ENCODE measurements around the gene MCF2L.
"Not testable (repeated sequence)": the region's sequence is repeated elsewhere in the genome, so short reads cannot be mapped to it uniquely, and the experiment has no call there.

The MCF2L gene

GRCh38 chr13:113052206-113052605 is 83.2 kb downstream of the MCF2L start:
- no peak for DNase-seq

- DNase-seq, result no peak
These were observed 84.0 kb downstream of the MCF2L start for GRCh38 chr13:113052971-113053370.

DNA sequence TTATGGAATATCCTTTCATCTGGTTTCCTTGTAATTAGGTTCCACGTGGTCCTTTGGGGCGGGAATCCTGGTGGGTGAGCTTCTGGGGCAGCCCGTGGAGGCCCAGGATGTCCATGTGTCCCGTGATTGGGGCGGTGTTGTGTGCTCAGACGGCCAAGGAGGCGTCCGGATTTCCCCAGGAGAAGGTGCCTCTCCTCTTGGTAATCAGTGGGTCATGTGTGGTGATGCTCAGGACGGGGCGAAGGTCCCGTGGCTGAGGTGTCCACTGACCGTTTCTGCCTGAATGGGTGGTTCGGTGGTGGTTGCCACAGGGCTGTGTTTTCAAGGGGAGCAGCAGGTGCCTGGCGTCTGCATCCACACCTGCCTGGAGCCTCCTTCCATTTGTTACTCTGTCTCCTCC is 84.4 kb downstream of the MCF2L start:
- DNase-seq, result no peak

GRCh38 chr13:113053801-113054604 is 85.0 kb downstream of the MCF2L start:
- no peak for DNase-seq

GRCh38 chr13:113057084-113057483 is 88.1 kb downstream of the MCF2L start:
- DNase-seq, result no peak

- DNase-seq, result not testable (repeated sequence)
These were observed 88.5 kb downstream of the MCF2L start for GRCh38 chr13:113057559-113057958.

- DNase-seq, result no peak
These were observed 89.3 kb downstream of the MCF2L start for GRCh38 chr13:113058129-113058987.

DNA sequence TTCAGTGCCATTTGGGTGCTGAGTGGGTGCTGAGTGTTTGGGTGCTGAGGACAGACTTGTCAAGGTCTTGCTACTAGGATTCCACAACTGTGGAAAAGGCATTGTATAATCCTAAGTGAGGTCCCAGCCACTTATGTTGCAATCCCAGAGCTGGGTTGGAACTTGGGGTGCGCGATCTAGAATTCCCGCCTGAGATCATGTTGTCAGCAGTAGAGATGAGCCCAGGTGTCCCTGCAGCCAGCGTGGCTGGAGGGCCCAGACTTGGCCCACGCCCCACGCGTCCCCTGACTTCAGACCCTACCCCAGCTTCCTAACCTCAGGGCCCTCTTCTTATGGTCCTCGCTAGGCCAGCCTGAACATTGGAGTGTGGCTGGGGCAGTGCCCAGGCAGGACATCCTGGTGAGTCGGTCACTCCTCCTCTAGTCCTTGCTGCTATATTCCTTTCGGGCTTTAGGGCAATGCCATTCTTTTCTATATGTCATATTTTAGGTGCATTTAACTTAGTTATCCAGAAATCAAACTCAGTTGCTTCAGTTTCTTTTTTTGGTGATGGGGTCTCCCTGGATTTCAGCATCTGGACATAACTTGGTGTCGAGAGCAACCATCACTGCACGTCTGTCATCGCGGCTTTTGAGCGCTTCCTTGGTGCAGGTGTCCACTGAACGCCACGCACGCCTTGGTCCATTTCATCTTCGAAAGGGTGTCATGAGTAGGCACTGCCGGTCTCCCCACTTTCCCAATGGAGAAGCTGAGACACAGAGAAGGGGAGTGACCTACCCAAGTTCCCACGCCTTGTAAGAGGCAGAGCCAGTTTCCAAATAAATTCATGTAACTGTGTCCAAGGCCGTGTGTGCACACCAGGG is 90.2 kb downstream of the MCF2L start:
- no peak for DNase-seq

DNA sequence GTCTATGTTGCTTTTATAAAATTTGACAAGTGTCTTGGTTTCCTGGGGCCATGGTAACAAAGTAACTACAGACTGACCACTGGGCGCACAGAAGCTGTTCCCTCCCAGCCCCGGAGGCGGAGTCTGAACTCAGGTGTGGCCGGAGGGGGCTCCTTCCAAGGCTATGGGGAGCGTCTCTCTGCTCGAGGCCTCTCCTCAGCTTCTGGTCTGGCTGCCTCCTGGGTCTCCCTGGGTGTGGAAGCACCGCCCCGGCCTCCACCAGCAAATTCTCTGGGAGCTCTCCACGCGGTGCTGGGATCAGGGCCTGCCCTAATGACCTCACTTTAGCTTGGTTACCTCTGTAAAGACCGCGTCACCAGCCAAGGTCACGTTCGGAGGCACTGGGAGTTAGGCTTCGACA is 90.9 kb downstream of the MCF2L start:
- DNase-seq, result no peak

DNA sequence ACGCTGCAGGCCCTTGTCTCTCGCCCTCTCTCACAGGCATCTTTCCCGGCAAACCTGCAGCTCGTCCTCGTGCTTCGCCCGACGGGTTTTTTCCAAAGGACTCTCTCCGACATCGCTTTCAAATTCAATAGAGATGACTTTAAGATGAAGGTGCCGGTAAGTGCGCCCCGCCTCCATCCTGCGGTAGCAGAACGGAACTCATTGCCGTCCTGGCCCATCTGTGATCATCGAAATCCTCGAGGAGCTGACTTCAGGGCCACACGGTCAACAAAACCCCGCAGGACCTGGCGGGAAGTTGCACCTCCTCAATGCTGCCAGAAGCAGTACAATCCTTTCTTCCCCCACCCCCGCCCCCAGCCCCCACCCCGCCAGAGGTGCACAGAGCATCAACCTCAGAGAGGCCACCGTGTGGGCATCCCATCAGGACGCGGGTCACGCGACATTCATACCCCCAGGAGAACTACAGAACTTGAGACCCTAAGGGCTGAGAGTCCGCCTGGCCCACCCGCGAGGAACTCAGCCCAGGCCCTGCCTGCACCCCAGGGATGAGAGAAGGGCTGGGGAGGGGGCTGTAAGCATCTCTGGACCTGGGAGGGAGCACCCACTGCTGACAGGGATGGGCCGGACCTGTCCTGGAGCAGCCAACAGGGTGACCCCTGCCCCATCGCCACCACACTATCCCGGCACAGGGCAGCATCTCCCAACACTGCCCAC is 91.7 kb downstream of the MCF2L start:
- DNase-seq, result no peak

GRCh38 chr13:113061271-113061625 is 92.2 kb downstream of the MCF2L start:
- no peak for DNase-seq

DNA sequence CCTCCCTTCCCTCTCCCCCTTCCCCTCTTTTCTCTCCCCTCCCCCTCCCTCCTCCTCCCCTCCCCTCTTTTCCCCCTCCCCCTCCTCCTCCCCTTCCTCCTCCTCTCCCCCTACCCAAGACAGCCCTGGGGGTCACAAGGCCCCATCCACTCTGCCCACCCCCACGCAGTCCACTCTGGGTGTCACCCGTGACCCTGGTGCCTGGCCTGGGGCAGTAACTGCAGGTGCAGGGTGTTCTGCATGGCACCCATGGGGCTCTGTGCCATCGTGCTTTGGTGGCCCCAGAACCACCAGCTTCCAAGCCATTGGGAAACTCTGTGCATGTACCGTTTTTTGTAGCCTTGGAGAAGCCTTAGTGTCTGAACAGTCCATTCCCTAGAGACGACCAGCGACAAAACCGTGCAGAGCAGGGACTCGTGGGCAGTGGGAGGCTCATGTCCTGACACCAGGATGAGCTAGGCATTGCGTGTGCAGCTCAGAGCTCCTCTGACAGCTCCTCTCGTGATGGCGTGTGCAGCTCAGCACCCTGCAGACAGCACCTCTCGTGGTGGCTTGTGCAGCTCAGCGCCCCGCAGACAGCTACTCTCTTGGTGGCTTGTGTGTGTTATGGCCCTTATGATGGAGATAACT is 92.9 kb downstream of the MCF2L start:
- DNase-seq, result no peak

DNA sequence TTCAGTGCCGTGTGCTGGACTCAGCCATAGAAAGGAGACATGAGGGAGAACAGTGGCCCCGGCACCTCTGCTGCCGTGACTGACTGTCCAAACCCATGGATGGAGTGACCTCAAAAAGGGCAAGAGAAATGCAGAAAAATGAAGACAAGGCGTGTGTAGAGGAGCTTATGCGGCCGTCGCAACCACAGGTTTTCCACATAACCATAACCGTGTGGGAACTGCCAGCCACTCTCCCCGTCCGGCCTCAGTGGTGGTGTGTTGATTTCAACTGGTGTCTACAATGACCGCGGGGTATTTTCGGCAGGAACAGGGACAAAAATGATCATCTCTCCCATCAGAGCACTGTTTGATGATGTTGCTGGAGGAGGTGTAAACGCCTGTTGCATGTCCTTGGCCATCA is 93.7 kb downstream of the MCF2L start:
- no peak for DNase-seq

GRCh38 chr13:113063091-113063491 is 94.1 kb downstream of the MCF2L start:
- DNase-seq, result no peak

GRCh38 chr13:113064000-113064533 is 95.1 kb downstream of the MCF2L start:
- DNase-seq, result no peak

GRCh38 chr13:113064534-113065405 is 95.8 kb downstream of the MCF2L start:
- DNase-seq, result no peak

GRCh38 chr13:113065406-113066141 is 96.6 kb downstream of the MCF2L start:
- DNase-seq, result no peak

- no peak for DNase-seq
These were observed 97.1 kb downstream of the MCF2L start for GRCh38 chr13:113066142-113066455.

GRCh38 chr13:113066746-113067145 is 97.7 kb downstream of the MCF2L start:
- no peak for DNase-seq

All from CD4-positive, alpha-beta T cell treated with Interferon gamma for 1 hour (primary cell).